ENCODE results near the gene PDP2.

The PDP2 gene

GRCh38 chr16:66904428-66904845 is 24.1 kb downstream of the PDP2 start:
- no peak for DNase-seq (ENCODE audit: low read depth)

- no peak for DNase-seq (ENCODE audit: low read depth)
Observed at GRCh38 chr16:66904846-66905632, 24.7 kb downstream of the PDP2 start.

GRCh38 chr16:66905633-66906539 is 25.6 kb downstream of the PDP2 start:
- no peak for DNase-seq (ENCODE audit: low read depth)

GRCh38 chr16:66906916-66907836 is 26.9 kb downstream of the PDP2 start:
- DNase-seq (ENCODE audit: low read depth) = no peak

- DNase-seq (ENCODE audit: low read depth) = no peak
Observed at GRCh38 chr16:66908116-66908515, 27.8 kb downstream of the PDP2 start.

- DNase-seq (ENCODE audit: low read depth) = no peak
Observed at GRCh38 chr16:66908762-66909559, 28.6 kb downstream of the PDP2 start.

- no peak for DNase-seq (ENCODE audit: low read depth)
Observed at GRCh38 chr16:66910175-66910940, 30.0 kb downstream of the PDP2 start.

- no peak for DNase-seq (ENCODE audit: low read depth)
Observed at GRCh38 chr16:66911112-66911511, 30.8 kb downstream of the PDP2 start.

GRCh38 chr16:66911801-66912200 is 31.5 kb downstream of the PDP2 start:
- DNase-seq (ENCODE audit: low read depth) = no peak

GRCh38 chr16:66913081-66913480 is 32.8 kb downstream of the PDP2 start:
- no peak for DNase-seq (ENCODE audit: low read depth)

GRCh38 chr16:66913711-66914110 is 33.4 kb downstream of the PDP2 start:
- no peak for DNase-seq (ENCODE audit: low read depth)

GRCh38 chr16:66914541-66914940 is 34.2 kb downstream of the PDP2 start:
- no peak for DNase-seq (ENCODE audit: low read depth)

GRCh38 chr16:66915041-66915440 is 34.7 kb downstream of the PDP2 start:
- DNase-seq (ENCODE audit: low read depth) = no peak

GRCh38 chr16:66916518-66916917 is 36.2 kb downstream of the PDP2 start:
- DNase-seq (ENCODE audit: low read depth) = no peak

GRCh38 chr16:66917741-66918140 is 37.4 kb downstream of the PDP2 start:
- DNase-seq (ENCODE audit: low read depth) = no peak

GRCh38 chr16:66918355-66918754 is 38.0 kb downstream of the PDP2 start:
- no peak for DNase-seq (ENCODE audit: low read depth)

GRCh38 chr16:66918803-66919568 is 38.7 kb downstream of the PDP2 start, which contains the start of gene CDH16:
CDH16 (minus strand) TSS chr16:66918885; CDS start chr16:66918065, 820 bp downstream.
- DNase-seq (ENCODE audit: low read depth) = no peak

GRCh38 chr16:66919569-66920298 is 39.4 kb downstream of the PDP2 start:
- no peak for DNase-seq (ENCODE audit: low read depth)

GRCh38 chr16:66920299-66920590 is 39.9 kb downstream of the PDP2 start:
- DNase-seq (ENCODE audit: low read depth) = no peak
